Pancreas (tissue), 10 donors: ENCODE results near the gene BACH2. TPM values are rescaled to one million over a fixed set of nuclear protein-coding genes. Genes with fewer than 3 reads are reported as not detected.
"Not testable (repeated sequence)": the region's sequence is repeated elsewhere in the genome, so short reads cannot be mapped to it uniquely, and the experiment has no call there.

ENCODE experiments used
- ATAC-seq, 4 donors: fragments of 200-7000 bp; cut with Tn5 transposase; one replicate each; pipeline versions ENCODE4 v1.8.0 to v1.9.1; 2020; ENCODE audit warnings: mild to moderate bottlenecking in 4 of 4, moderate library complexity in 4 of 4
- DNase-seq, 6 donors: peaks; one replicate each; pipeline ENCODE4 v3.0.0-alpha.2; 2020
- FAIRE-seq: peaks from 2 replicates; lab custom pipeline; 2012; peaks lifted over from hg19 to GRCh38; lab: Jason Lieb, UNC
- H3K27ac ChIP-seq, 4 donors: fragments of 200-600 bp; sonication (generic); 1 replicate in 3 of 4; 2 replicates in 1 of 4; pipeline versions ENCODE4 v1.5.0 to v1.8.0; 2020
- H3K27me3 ChIP-seq, 4 donors: fragments of 200-600 bp; one replicate each; pipeline ENCODE4 v1.8.0; 2021
- H3K36me3 ChIP-seq, 3 donors: fragments of 200-600 bp; sonication (generic) in 1 of 3; one replicate each; pipeline versions ENCODE4 v1.5.0 to v1.8.0; 2020 to 2021
- H3K4me1 ChIP-seq, 3 donors: fragments of 200-600 bp; one replicate each; pipeline ENCODE4 v1.8.0; 2021
- H3K4me3 ChIP-seq, 4 donors: fragments of 200-600 bp; sonication (generic) in 2 of 4; one replicate each; pipeline versions ENCODE4 v1.5.0 to v1.8.0; 2020 to 2021
- H3K9me3 ChIP-seq, 4 donors: fragments of 200-600 bp; one replicate each; pipeline ENCODE4 v1.8.0; 2021
- WGBS, 2 donors: extraction: QIAGEN DNeasy Blood & Tissue Kit; methylation state at CpG; one replicate each; pipeline ENCODE4 v1.1.7; 2013; 5-methylcytosine and 5-hydroxymethylcytosine counted together
- intact Hi-C, 3 donors: fragments of 100-400 bp; cut with DNase I; formaldehyde crosslinking; loops; one replicate each; pipeline versions ENCODE4 v1.11.1 to v1.14.2; 2022
- polyA plus RNA-seq, 2 donors: library from polyadenylated mRNA; stranded (reverse); fragments of 200-250 nt; gene quantifications; one replicate each; pipeline ENCODE4 v1.2.3, GENCODE V29; 2013
- total RNA-seq, 6 donors: library from RNA; stranded (reverse); fragmentation: NEBNext Ultra II Directional in 4 of 6; extraction: Animal tissue kit (Norgen Biotek cat#: 25700) in 4 of 6; gene quantifications; one replicate each; pipeline versions ENCODE4 v1.2.1 to v1.2.4, GENCODE V29; 2021 to 2023
- TF ChIP-seq, protein P1 (sequence below), 4 donors: fragments of 200-600 bp; sonication (generic) in 3 of 4; IDR thresholded peaks; one replicate each; pipeline versions ENCODE4 v1.5.0 to v1.8.0; 2021; ENCODE audit warnings: antibody characterized with exemption in 4 of 4
- donor health status: healthy with polysubstance abuse.
- donor health status: DM: no; HTN: no; CAD: no; lungs with moderate emphysema.
- donor health status: DM: no; HTN: no; CAD: no.
- donor health status: control.
- donor health status: control.
- donor health status: Bipolar disorder and iron deficiency.
- donor health status: DM: yes; HTN: yes; CAD: no.
- donor health status: DM: no; HTN: no; CAD: no.
- donor health status: DM: no; HTN: no; CAD: no.
- donor health status: DM: yes; HTN: yes; CAD: no.

BACH2 gene
- total and polyA plus RNA-seq, 8 donors = 0.61 to 8.0 (median 4.9) TPM

DNA sequence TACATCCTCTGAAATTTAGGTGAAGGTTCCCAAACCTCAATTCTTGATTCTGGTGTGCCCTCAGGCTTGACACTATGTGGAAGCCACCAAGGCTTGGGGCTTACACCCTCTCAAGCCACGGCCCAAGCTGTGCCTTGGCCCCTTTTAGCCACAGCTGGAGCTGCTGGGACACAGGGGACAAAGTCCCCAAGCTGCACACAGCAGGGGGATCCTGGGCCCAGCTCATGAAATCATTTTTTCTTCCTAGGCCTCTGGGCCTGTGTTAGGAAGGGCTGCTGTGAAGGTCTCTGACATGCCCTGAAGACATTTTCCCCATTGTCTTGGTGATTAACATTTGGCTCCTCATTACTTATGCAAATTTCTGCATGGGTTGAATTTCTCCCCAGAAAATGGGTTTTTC, 37.3 kb upstream of the BACH2 start:
- Histone ChIP-seq H3K4me3 (no peak overlapping the region), H3K9me3 (no peaks in the 10 kb centered on the region), H3K36me3 (no peaks in the 10 kb centered on the region), H3K4me1 (no peaks in the 10 kb centered on the region), H3K27ac (no peak overlapping the region), H3K27me3 (no peaks in the 10 kb centered on the region)
- ATAC-seq (no peak), DNase-seq (no peak), FAIRE-seq (no peak)
- TF ChIP-seq, protein P1, sequence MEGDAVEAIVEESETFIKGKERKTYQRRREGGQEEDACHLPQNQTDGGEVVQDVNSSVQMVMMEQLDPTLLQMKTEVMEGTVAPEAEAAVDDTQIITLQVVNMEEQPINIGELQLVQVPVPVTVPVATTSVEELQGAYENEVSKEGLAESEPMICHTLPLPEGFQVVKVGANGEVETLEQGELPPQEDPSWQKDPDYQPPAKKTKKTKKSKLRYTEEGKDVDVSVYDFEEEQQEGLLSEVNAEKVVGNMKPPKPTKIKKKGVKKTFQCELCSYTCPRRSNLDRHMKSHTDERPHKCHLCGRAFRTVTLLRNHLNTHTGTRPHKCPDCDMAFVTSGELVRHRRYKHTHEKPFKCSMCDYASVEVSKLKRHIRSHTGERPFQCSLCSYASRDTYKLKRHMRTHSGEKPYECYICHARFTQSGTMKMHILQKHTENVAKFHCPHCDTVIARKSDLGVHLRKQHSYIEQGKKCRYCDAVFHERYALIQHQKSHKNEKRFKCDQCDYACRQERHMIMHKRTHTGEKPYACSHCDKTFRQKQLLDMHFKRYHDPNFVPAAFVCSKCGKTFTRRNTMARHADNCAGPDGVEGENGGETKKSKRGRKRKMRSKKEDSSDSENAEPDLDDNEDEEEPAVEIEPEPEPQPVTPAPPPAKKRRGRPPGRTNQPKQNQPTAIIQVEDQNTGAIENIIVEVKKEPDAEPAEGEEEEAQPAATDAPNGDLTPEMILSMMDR (IDR thresholded peaks at IDR 0.05) = no peak
- 50 to 54% methylated on average over 1 of the region's 1 CpG for WGBS, 2 donors
- intact Hi-C loops = no loop called here

DNA sequence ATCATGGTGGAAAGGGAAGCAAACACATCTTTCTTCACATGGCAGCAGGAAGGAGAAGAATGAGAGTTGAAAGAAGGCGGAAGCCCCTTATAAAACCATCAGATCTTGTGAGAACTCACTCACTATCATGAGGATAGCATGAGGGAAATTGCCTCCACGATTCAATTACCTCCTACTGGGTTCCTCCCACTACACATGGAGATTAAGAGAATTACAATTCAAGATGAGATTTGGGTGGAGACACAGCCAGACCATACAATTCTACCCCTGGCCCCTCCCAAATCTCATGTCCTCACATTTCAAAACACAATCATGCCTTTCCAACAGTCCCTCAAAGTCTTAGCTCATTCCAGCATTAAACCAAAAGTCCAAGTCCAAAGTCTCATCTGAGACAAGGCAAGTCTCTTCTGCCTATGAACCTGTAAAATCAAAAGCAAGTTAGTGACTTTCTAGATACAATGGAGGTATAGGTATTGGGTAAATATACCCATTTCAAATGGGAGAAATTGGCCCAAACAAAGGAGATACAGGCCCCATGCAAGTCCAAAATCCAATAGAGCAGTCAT, 36.4 kb upstream of the BACH2 start:
- H3K4me1 ChIP-seq, H3K27me3 ChIP-seq, DNase-seq, H3K36me3 ChIP-seq, H3K4me3 ChIP-seq, ATAC-seq, FAIRE-seq, H3K27ac ChIP-seq, H3K9me3 ChIP-seq, intact Hi-C loops: not testable (repeated sequence)
- WGBS, 2 donors = 59 to 62% methylated on average over 2 of the region's 2 CpGs

DNA sequence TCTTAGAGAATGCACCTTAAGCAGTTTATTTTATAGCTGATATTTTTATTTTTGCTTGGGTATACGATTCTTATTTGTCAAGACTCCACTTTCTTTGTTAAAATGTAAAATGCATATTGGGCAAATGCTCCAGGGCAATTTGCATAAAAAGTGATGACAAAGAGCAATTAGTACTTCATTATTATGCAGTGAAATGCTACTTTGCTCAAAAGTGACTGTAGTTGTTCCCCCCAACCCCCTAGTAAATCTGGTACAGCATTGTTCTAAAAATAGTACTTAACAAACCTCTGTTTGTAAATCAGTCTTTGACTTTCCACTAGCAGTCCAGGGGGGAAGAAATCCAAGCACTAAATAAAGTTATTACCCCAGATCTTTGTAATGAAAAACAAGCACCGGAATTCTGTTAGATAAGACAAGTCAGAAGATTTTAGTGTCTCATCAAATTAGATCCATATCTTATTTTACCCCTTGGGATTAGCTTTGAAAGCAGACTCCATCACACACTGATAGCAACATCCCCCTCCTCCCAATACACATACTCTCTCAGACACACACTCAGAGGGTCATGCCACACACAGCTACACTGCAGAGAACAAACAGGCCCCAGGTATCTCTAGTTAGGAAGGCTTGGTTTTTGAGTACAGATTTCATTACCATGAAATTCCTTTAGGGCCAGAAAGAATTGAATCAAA, 32.9 kb upstream of the BACH2 start:
- TF ChIP-seq, protein P1 (IDR thresholded peaks at IDR 0.05) = no peak
- no peak for DNase-seq
- intact Hi-C loops = no loop called here
- H3K27ac ChIP-seq = no peak overlapping the region
- 48 to 64% methylated on average over 2 of the region's 2 CpGs for WGBS, 2 donors
- no peaks in the 10 kb centered on the region for H3K9me3 ChIP-seq
- no peaks in the 10 kb centered on the region for H3K27me3 ChIP-seq
- ATAC-seq = no peak
- H3K4me1 ChIP-seq = no peaks in the 10 kb centered on the region
- H3K36me3 ChIP-seq = no peaks in the 10 kb centered on the region
- no peak for FAIRE-seq
- H3K4me3 ChIP-seq = no peak overlapping the region

DNA sequence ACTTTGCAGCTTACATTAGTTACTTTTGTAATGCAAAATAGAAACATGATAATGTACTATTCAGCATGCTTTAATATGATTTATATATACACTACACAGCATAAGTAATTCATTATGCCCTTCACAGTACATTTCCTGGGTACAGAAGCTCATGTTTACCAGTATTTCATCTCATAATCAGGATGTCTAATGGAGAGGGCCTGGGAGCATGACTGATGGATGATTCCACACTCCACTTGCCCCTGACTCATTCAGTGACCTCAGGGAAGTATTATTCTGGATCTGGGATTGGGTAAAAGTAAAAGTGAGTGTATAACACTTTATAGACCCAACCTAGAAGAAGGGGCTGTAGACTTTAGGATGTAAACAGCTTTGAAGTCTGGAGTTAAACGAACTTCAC, 31.4 kb upstream of the BACH2 start:
- Histone ChIP-seq H3K4me3 (no peak overlapping the region), H3K4me1 (no peaks in the 10 kb centered on the region), H3K36me3 (no peaks in the 10 kb centered on the region), H3K27ac (no peak overlapping the region), H3K27me3 (no peaks in the 10 kb centered on the region), H3K9me3 (no peaks in the 10 kb centered on the region)
- DNase-seq (no peak), FAIRE-seq (no peak), ATAC-seq (no peak)
- intact Hi-C loops = no loop called here
- WGBS, 2 donors = 81 to 86% methylated on average over 1 of the region's 1 CpG
- TF ChIP-seq, protein P1 (IDR thresholded peaks at IDR 0.05) = no peak

DNA sequence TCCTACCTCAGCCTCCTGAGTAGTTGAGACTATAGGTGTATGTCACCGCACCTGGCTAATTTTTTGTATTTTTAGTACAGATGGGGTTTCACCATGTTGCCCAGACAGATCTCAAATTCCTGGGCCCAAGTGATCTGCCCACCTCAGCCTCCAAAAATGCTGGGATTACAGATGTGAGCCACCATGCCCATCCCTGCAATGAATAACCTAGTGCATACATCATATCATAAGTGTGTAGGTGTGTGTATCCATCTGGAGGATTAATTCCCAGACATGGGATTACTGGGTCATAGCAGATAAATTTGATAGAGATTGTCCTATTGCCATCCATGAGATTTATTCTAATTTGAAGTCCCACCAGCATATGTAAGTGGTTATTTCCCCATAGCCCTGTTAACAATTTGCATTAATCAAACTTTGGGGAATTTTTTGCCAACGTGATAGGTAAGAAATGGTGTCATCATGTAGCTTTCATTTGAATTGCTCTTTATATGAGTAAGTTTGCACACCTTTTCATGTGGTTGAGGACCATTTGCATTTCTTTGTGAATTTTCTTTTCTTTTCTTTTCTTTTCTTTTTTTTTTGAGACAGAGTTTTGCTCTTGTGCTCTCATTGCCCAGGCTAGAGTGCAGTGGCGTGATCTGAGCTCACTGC, 29.9 kb upstream of the BACH2 start:
- no peaks in the 10 kb centered on the region for H3K27me3 ChIP-seq
- DNase-seq (no peak), ATAC-seq (no peak), FAIRE-seq (no peak)
- 89 to 95% methylated on average over 3 of the region's 3 CpGs for WGBS, 2 donors
- no peaks in the 10 kb centered on the region for H3K36me3 ChIP-seq
- intact Hi-C loops = no loop called here
- no peaks in the 10 kb centered on the region for H3K4me1 ChIP-seq
- no peak overlapping the region for H3K27ac ChIP-seq
- H3K4me3 ChIP-seq = no peak overlapping the region
- TF ChIP-seq, protein P1 (IDR thresholded peaks at IDR 0.05) = no peak
- no peaks in the 10 kb centered on the region for H3K9me3 ChIP-seq
